ENCODE results near the gene PPP2R2B.

Gene PPP2R2B

DNA sequence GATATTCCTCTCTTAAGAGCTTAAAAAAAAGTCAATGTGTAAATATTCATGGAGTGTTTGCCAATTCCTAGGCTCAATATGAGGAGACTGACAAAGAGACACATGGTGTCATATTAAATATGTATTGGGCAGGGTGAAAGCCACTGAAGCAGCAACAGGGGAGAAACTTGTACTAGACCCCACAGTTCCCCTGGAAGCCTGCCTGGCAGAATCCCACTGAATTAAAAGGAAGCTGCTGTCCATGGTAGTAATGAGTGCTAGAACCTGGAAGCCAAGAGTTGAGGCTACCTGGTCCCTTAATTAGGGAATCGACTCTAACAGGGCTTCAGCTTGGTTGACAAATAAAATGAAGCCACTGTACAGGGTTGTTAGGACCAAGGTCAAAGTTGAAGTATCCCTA lies 233.2 kb downstream of the PPP2R2B start:
- no peaks in the 10 kb centered on the region for H3K27me3 ChIP-seq (ENCODE audit: control insufficient read depth in 2 of 2, insufficient read depth in 2 of 2, low read length in 2 of 2)
- H3K4me3 ChIP-seq (ENCODE audit: low read length in 2 of 2) = no peak overlapping the region
- H3K9me3 ChIP-seq (ENCODE audit: control insufficient read depth in 2 of 2, low read length in 2 of 2) = no peaks in the 10 kb centered on the region
- no peaks in the 10 kb centered on the region for H3K4me1 ChIP-seq (ENCODE audit: control insufficient read depth in 2 of 2, insufficient read depth in 2 of 2, low read length in 2 of 2)
- H3K36me3 ChIP-seq (ENCODE audit: control insufficient read depth in 2 of 2, insufficient read depth in 2 of 2, low read length in 2 of 2) = no peaks in the 10 kb centered on the region
- H3K27ac ChIP-seq (ENCODE audit: low read depth in 2 of 2, low read length in 2 of 2) = no peak overlapping the region
- no peak overlapping the region for H3K9ac ChIP-seq (ENCODE audit: low read depth in 1 of 2, low read length in 2 of 2)

DNA sequence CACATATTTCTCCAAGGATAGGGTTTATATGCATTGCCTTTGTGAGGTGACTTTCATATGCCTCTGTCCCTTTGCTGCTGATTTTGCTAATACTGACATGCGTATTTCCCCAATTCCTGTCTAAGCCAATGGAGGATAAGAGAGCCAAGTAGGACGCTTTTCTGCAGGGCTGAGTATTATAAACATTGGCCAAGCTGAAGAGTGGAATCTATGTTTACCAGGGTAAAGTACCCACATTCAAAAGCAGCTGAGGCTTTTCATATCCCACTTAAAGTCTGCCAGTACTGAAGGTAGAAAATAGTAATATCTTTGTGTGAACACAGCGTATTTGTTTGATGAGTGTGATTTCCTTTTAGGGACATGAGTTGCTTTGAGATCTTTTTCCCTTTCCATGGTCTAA lies 233.7 kb downstream of the PPP2R2B start:
- Histone ChIP-seq H3K36me3 (ENCODE audit: control insufficient read depth in 2 of 2, insufficient read depth in 2 of 2, low read length in 2 of 2) (no peaks in the 10 kb centered on the region), H3K27me3 (ENCODE audit: control insufficient read depth in 2 of 2, insufficient read depth in 2 of 2, low read length in 2 of 2) (no peaks in the 10 kb centered on the region), H3K9ac (ENCODE audit: low read depth in 1 of 2, low read length in 2 of 2) (no peak overlapping the region), H3K9me3 (ENCODE audit: control insufficient read depth in 2 of 2, low read length in 2 of 2) (no peaks in the 10 kb centered on the region), H3K4me1 (ENCODE audit: control insufficient read depth in 2 of 2, insufficient read depth in 2 of 2, low read length in 2 of 2) (no peaks in the 10 kb centered on the region), H3K27ac (ENCODE audit: low read depth in 2 of 2, low read length in 2 of 2) (no peak overlapping the region), H3K4me3 (ENCODE audit: low read length in 2 of 2) (no peak overlapping the region)

DNA sequence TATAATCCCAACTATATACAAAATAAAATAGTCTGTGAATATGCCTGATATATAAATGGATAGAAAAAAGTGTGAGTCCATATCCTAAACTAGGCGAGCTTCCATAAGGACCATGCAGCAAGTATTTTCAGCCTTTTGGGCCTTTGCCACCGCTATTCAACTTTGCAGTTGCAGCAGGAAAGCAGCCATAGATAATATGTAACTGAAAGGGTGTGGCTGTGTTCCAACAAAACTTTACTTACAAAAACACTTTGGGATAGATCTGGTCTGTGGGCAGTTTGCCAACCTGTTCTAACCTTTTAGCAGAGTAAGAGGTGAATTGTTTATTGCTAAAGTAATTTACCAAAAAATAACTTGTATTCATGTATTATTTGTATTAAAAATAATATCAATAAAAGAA lies 234.8 kb downstream of the PPP2R2B start:
- Histone ChIP-seq H3K27ac (ENCODE audit: low read depth in 2 of 2, low read length in 2 of 2) (no peak overlapping the region), H3K9me3 (ENCODE audit: control insufficient read depth in 2 of 2, low read length in 2 of 2) (no peaks in the 10 kb centered on the region), H3K4me1 (ENCODE audit: control insufficient read depth in 2 of 2, insufficient read depth in 2 of 2, low read length in 2 of 2) (no peaks in the 10 kb centered on the region), H3K9ac (ENCODE audit: low read depth in 1 of 2, low read length in 2 of 2) (no peak overlapping the region), H3K27me3 (ENCODE audit: control insufficient read depth in 2 of 2, insufficient read depth in 2 of 2, low read length in 2 of 2) (no peaks in the 10 kb centered on the region), H3K36me3 (ENCODE audit: control insufficient read depth in 2 of 2, insufficient read depth in 2 of 2, low read length in 2 of 2) (no peaks in the 10 kb centered on the region), H3K4me3 (ENCODE audit: low read length in 2 of 2) (no peak overlapping the region)

DNA sequence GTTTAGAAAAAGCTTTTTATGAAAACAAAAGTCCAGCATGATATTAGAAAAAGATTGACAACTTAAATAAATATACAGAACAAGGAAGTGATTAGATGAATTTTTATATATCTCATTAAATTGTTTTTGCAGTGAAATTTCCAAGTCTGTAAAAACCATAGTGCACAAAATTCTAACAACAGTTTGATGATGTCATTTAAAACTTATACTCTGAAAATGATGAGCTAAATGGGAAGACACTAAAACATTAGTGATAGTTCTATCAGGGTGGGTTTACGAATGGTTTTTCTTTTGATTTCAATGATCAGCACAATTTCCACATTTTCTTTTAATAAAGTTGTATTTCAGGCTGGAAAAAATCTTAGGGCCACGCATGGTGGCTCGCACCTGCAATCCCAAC lies 236.1 kb downstream of the PPP2R2B start:
- no peak overlapping the region for H3K27ac ChIP-seq (ENCODE audit: low read depth in 2 of 2, low read length in 2 of 2)
- H3K27me3 ChIP-seq (ENCODE audit: control insufficient read depth in 2 of 2, insufficient read depth in 2 of 2, low read length in 2 of 2) = no peaks in the 10 kb centered on the region
- H3K4me1 ChIP-seq (ENCODE audit: control insufficient read depth in 2 of 2, insufficient read depth in 2 of 2, low read length in 2 of 2) = no peaks in the 10 kb centered on the region
- no peaks in the 10 kb centered on the region for H3K9me3 ChIP-seq (ENCODE audit: control insufficient read depth in 2 of 2, low read length in 2 of 2)
- H3K36me3 ChIP-seq (ENCODE audit: control insufficient read depth in 2 of 2, insufficient read depth in 2 of 2, low read length in 2 of 2) = no peaks in the 10 kb centered on the region
- H3K4me3 ChIP-seq (ENCODE audit: low read length in 2 of 2) = no peak overlapping the region
- H3K9ac ChIP-seq (ENCODE audit: low read depth in 1 of 2, low read length in 2 of 2) = no peak overlapping the region

DNA sequence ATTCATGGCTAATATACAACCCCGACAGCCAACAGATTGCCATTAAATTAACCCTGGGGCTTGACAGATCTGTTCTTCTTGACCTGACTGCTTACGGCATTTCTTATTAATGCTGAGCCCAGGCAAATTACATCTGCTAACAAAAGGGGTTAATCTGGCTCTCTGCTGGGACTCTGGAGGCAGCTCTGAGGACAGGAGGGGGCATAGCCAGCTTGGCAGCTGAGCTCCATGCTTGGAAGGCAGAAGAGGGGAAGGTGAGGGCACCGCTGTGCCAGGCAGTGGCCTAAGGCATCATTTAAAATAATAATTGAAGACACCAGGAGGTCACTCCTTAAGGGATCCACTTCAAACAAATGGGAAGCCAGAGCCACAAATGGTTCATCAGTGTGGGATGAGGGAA lies 236.6 kb downstream of the PPP2R2B start:
- Histone ChIP-seq H3K9ac (ENCODE audit: low read depth in 1 of 2, low read length in 2 of 2) (no peak overlapping the region), H3K4me1 (ENCODE audit: control insufficient read depth in 2 of 2, insufficient read depth in 2 of 2, low read length in 2 of 2) (no peaks in the 10 kb centered on the region), H3K27me3 (ENCODE audit: control insufficient read depth in 2 of 2, insufficient read depth in 2 of 2, low read length in 2 of 2) (no peaks in the 10 kb centered on the region), H3K36me3 (ENCODE audit: control insufficient read depth in 2 of 2, insufficient read depth in 2 of 2, low read length in 2 of 2) (no peaks in the 10 kb centered on the region), H3K9me3 (ENCODE audit: control insufficient read depth in 2 of 2, low read length in 2 of 2) (no peaks in the 10 kb centered on the region), H3K4me3 (ENCODE audit: low read length in 2 of 2) (no peak overlapping the region), H3K27ac (ENCODE audit: low read depth in 2 of 2, low read length in 2 of 2) (no peak overlapping the region)

DNA sequence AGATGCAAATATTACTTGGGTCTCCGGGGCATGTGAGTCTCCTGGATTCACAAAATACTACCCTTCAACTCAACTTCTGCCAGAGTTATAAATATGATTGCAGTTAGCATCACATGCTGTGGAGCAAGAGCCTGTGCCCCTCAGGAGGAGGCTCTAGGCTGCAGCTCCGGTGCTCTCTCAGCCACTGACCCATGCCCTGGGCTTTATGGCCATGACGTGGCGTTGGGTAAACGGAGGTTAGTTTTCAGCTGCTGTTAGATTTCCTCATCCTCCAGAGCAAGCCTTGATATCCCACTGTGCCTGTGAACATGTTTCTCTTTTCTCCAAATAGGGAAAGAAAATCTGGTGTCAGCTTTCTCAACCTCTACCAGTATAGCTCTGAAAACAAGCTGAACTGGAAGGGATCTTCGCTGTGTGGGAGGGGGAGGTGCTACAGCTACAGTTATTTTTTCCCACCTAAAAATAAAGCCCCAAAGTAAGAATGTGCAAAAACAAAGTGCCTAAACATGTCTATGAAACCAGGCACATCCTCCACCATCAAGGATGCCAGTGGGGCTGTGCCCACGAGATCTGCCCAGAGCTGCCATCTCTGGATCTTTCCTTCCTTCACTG lies 238.2 kb downstream of the PPP2R2B start:
- Histone ChIP-seq H3K9me3 (ENCODE audit: control insufficient read depth in 2 of 2, low read length in 2 of 2) (no peaks in the 10 kb centered on the region), H3K4me3 (ENCODE audit: low read length in 2 of 2) (no peak overlapping the region), H3K9ac (ENCODE audit: low read depth in 1 of 2, low read length in 2 of 2) (no peak overlapping the region), H3K27me3 (ENCODE audit: control insufficient read depth in 2 of 2, insufficient read depth in 2 of 2, low read length in 2 of 2) (no peaks in the 10 kb centered on the region), H3K27ac (ENCODE audit: low read depth in 2 of 2, low read length in 2 of 2) (no peak overlapping the region), H3K36me3 (ENCODE audit: control insufficient read depth in 2 of 2, insufficient read depth in 2 of 2, low read length in 2 of 2) (no peaks in the 10 kb centered on the region), H3K4me1 (ENCODE audit: control insufficient read depth in 2 of 2, insufficient read depth in 2 of 2, low read length in 2 of 2) (no peaks in the 10 kb centered on the region)

DNA sequence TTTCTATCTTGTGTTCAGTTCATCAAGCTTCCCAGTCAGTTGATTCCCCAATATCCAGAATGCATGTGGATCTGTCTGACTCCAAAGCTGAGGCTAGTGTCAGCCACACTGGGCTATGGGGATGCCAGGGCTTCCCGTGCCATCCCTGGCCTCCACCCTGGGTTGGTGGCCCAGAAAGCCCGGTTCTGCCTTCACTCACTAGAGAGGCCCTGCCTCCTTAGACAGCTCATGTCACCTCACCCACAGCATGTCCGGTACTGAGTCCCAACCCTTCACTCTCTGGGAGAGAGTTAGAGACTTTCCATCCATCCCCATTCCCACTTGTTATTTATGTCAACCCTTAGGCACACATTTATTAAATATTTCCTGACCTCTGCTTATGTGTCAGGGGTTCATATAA lies 243.1 kb downstream of the PPP2R2B start:
- Histone ChIP-seq H3K9ac (ENCODE audit: low read depth in 1 of 2, low read length in 2 of 2) (no peak overlapping the region), H3K36me3 (ENCODE audit: control insufficient read depth in 2 of 2, insufficient read depth in 2 of 2, low read length in 2 of 2) (no peaks in the 10 kb centered on the region), H3K9me3 (ENCODE audit: control insufficient read depth in 2 of 2, low read length in 2 of 2) (no peaks in the 10 kb centered on the region), H3K4me3 (ENCODE audit: low read length in 2 of 2) (no peak overlapping the region), H3K4me1 (ENCODE audit: control insufficient read depth in 2 of 2, insufficient read depth in 2 of 2, low read length in 2 of 2) (no peaks in the 10 kb centered on the region), H3K27me3 (ENCODE audit: control insufficient read depth in 2 of 2, insufficient read depth in 2 of 2, low read length in 2 of 2) (no peaks in the 10 kb centered on the region), H3K27ac (ENCODE audit: low read depth in 2 of 2, low read length in 2 of 2) (no peak overlapping the region)

DNA sequence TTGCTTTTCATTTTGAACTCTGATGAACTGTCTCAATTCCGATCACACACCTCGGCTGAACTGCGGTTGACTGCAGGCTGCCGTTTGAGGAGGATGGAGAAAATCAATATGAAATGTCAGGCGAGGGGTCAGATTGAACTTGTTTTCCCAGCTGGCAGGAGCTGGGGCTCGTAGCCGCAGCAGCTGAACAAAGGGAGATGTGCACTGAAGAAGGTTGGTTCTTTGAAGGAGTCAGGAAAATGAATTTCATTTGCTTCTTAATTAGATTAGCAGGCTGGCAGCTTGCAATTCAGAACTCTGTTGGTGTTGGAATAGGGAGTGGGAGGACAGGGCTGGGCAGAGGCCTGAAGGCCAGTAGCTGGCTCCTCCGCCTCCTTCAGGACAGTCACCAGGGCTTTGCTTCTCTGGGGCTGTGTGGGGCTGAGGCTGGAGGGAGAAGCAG lies 245.2 kb downstream of the PPP2R2B start:
- Histone ChIP-seq H3K9me3 (ENCODE audit: control insufficient read depth in 2 of 2, low read length in 2 of 2) (no peaks in the 10 kb centered on the region), H3K27ac (ENCODE audit: low read depth in 2 of 2, low read length in 2 of 2) (no peak overlapping the region), H3K4me3 (ENCODE audit: low read length in 2 of 2) (no peak overlapping the region), H3K36me3 (ENCODE audit: control insufficient read depth in 2 of 2, insufficient read depth in 2 of 2, low read length in 2 of 2) (no peaks in the 10 kb centered on the region), H3K4me1 (ENCODE audit: control insufficient read depth in 2 of 2, insufficient read depth in 2 of 2, low read length in 2 of 2) (peaks cover 0 to 2% of the 10 kb centered on the region in 2 donors), H3K27me3 (ENCODE audit: control insufficient read depth in 2 of 2, insufficient read depth in 2 of 2, low read length in 2 of 2) (no peaks in the 10 kb centered on the region), H3K9ac (ENCODE audit: low read depth in 1 of 2, low read length in 2 of 2) (no peak overlapping the region)

DNA sequence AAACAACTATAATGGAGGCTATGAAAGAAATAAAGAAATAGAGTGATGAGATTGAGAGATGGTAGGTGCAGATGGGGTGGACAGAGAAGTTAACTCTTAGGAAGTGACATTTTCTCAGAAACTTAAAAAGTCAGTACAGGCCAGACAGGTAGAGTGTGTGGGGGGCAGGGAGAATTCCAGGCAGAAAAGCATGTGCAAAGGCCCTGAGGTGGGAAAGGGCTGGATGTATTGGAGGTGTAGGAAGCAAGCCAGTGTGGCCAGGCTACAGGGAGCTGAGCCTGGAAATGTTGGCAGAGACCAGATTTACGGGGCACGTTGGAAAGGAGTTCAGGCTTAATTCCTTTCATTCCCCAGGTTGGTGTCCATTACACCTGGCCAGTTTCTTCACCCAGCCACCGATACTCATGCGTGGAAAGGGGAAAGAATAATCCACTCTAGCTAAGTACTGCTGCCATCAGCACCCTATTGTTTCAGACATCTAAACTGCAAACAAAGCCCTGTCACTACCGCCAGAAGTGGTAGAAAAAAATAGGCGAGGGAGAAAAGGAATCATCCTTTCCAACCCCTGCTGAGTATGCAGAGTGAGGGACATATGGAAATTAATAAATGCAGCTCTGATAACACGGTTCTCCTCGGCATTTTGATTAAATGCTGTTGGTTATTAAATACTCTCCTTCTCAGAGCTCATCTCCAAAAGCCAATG lies 245.8 kb downstream of the PPP2R2B start:
- no peak overlapping the region for H3K9ac ChIP-seq (ENCODE audit: low read depth in 1 of 2, low read length in 2 of 2)
- H3K36me3 ChIP-seq (ENCODE audit: control insufficient read depth in 2 of 2, insufficient read depth in 2 of 2, low read length in 2 of 2) = no peaks in the 10 kb centered on the region
- no peak overlapping the region for H3K27ac ChIP-seq (ENCODE audit: low read depth in 2 of 2, low read length in 2 of 2)

DNA sequence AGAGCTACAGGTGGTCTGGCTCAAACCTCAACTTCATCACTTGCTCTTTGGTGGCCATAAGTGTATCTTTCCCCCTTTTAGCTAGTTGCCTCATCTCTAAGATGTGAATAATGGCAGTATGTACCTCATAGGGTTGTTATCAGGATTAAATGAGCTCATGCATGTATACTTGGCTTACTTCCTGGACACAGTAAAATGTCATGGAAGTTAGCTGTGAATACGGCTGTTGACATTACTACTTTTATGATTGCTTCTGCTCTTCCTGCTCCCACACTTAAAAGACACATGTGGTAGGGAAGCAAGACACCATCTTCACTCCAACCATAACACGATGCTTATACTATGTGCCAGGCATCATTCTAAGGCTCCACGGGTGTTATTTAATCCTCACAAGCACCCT lies 248.1 kb downstream of the PPP2R2B start:
- H3K4me1 ChIP-seq (ENCODE audit: control insufficient read depth in 2 of 2, insufficient read depth in 2 of 2, low read length in 2 of 2) = peaks cover 0 to 2% of the 10 kb centered on the region in 2 donors
- H3K27me3 ChIP-seq (ENCODE audit: control insufficient read depth in 2 of 2, insufficient read depth in 2 of 2, low read length in 2 of 2) = no peaks in the 10 kb centered on the region
- no peak overlapping the region for H3K27ac ChIP-seq (ENCODE audit: low read depth in 2 of 2, low read length in 2 of 2)
- no peak overlapping the region for H3K9ac ChIP-seq (ENCODE audit: low read depth in 1 of 2, low read length in 2 of 2)
- no peaks in the 10 kb centered on the region for H3K36me3 ChIP-seq (ENCODE audit: control insufficient read depth in 2 of 2, insufficient read depth in 2 of 2, low read length in 2 of 2)
- H3K9me3 ChIP-seq (ENCODE audit: control insufficient read depth in 2 of 2, low read length in 2 of 2) = no peaks in the 10 kb centered on the region
- H3K4me3 ChIP-seq (ENCODE audit: low read length in 2 of 2) = no peak overlapping the region

More for the DNA sequence above, 245.8 kb downstream of the PPP2R2B start:
- Histone ChIP-seq H3K4me3 (ENCODE audit: low read length in 2 of 2) (no peak overlapping the region), H3K4me1 (ENCODE audit: control insufficient read depth in 2 of 2, insufficient read depth in 2 of 2, low read length in 2 of 2) (peaks cover 0 to 2% of the 10 kb centered on the region in 2 donors), H3K27me3 (ENCODE audit: control insufficient read depth in 2 of 2, insufficient read depth in 2 of 2, low read length in 2 of 2) (no peaks in the 10 kb centered on the region), H3K9me3 (ENCODE audit: control insufficient read depth in 2 of 2, low read length in 2 of 2) (no peaks in the 10 kb centered on the region)

Measured in mucosa of rectum (tissue), 2 donors.